Effector memory CD4-positive, alpha-beta T cell (primary cell): ENCODE results near the gene C1orf226.
"Not testable (repeated sequence)": the region's sequence is repeated elsewhere in the genome, so short reads cannot be mapped to it uniquely, and the experiment has no call there.

Source experiments
- DNase-seq, 3 donors: peaks; one replicate each; pipeline ENCODE4 v3.0.0-alpha.2; 2020
- H3K27ac ChIP-seq: 2 replicates; pipeline ENCODE4 v1.7.0; 2013; ENCODE audit warnings: mild to moderate bottlenecking, low read length, moderate library complexity; ENCODE audit not compliant: insufficient read depth, poor library complexity, severe bottlenecking
- H3K27me3 ChIP-seq: replicated peaks from 2 replicates; pipeline ENCODE4 v1.7.0; 2013; ENCODE audit warnings: mild to moderate bottlenecking, low read length; ENCODE audit not compliant: insufficient read depth, control insufficient read depth, poor library complexity, severe bottlenecking
- H3K36me3 ChIP-seq: 2 replicates; pipeline ENCODE4 v1.7.0; 2013; ENCODE audit warnings: mild to moderate bottlenecking, low read length, moderate library complexity; ENCODE audit not compliant: control insufficient read depth, insufficient read depth
- H3K4me1 ChIP-seq: 2 replicates; pipeline ENCODE4 v1.7.0; 2013; ENCODE audit warnings: low read length, mild to moderate bottlenecking; ENCODE audit not compliant: control insufficient read depth, insufficient read depth, poor library complexity, severe bottlenecking
- H3K4me3 ChIP-seq: 2 replicates; pipeline ENCODE4 v1.7.0; 2013; ENCODE audit warnings: low read length, low read depth, mild to moderate bottlenecking; ENCODE audit not compliant: insufficient read depth, poor library complexity, severe bottlenecking
- H3K9me3 ChIP-seq: 2 replicates; pipeline ENCODE4 v1.7.0; 2013; ENCODE audit warnings: mild to moderate bottlenecking, low read length, moderate library complexity; ENCODE audit not compliant: control insufficient read depth
- total RNA-seq, 3 donors: gene quantifications; one replicate each; lab custom pipeline; 2026; lab: John Stamatoyannopoulos, UW

Gene C1orf226
- 0 reads per million in 3 donors for total RNA-seq

- no peaks in the 10 kb centered on the region for H3K27me3 ChIP-seq
- H3K4me3 ChIP-seq = no peak within 1 kb of the TSS
- no peaks in the 10 kb centered on the region for H3K9me3 ChIP-seq
- no peaks in the 10 kb centered on the region for H3K36me3 ChIP-seq
- H3K27ac ChIP-seq = no peak within 1 kb of the TSS
- DNase-seq = no peak
- H3K4me1 ChIP-seq = no peaks in the 10 kb centered on the region
Observed at GRCh38 chr1:162381383-162381782, at the start of gene C1orf226. Gene C1orf226, plus strand, starts transcription at chr1:162381728. Its CDS starts 174 bp downstream, at chr1:162381902.

- DNase-seq = no peak
- H3K4me3 ChIP-seq = no peak overlapping the region
- no peaks in the 10 kb centered on the region for H3K9me3 ChIP-seq
- H3K36me3 ChIP-seq = no peaks in the 10 kb centered on the region
- H3K4me1 ChIP-seq = no peaks in the 10 kb centered on the region
- no peaks in the 10 kb centered on the region for H3K27me3 ChIP-seq
- no peak overlapping the region for H3K27ac ChIP-seq
Observed at GRCh38 chr1:162333991-162334390, 47.5 kb upstream of the C1orf226 start.

GRCh38 chr1:162335126-162335525, 46.4 kb upstream of the C1orf226 start:
- no peak overlapping the region for H3K4me3 ChIP-seq
- no peak for DNase-seq
- H3K27ac ChIP-seq = no peak overlapping the region
- no peaks in the 10 kb centered on the region for H3K4me1 ChIP-seq
- H3K9me3 ChIP-seq = no peaks in the 10 kb centered on the region
- no peaks in the 10 kb centered on the region for H3K27me3 ChIP-seq
- H3K36me3 ChIP-seq = no peaks in the 10 kb centered on the region

- Histone ChIP-seq H3K36me3 (no peaks in the 10 kb centered on the region), H3K9me3 (no peaks in the 10 kb centered on the region), H3K27ac (no peak overlapping the region), H3K4me3 (no peak overlapping the region), H3K27me3 (no peaks in the 10 kb centered on the region), H3K4me1 (no peaks in the 10 kb centered on the region)
- no peak for DNase-seq
Observed at GRCh38 chr1:162336621-162337285, 44.8 kb upstream of the C1orf226 start.

GRCh38 chr1:162342452-162342983, 39.0 kb upstream of the C1orf226 start:
- no peaks in the 10 kb centered on the region for H3K4me1 ChIP-seq
- no peak overlapping the region for H3K4me3 ChIP-seq
- H3K27ac ChIP-seq = no peak overlapping the region
- H3K36me3 ChIP-seq = no peaks in the 10 kb centered on the region
- no peak for DNase-seq
- H3K27me3 ChIP-seq = no peaks in the 10 kb centered on the region
- no peaks in the 10 kb centered on the region for H3K9me3 ChIP-seq

- no peaks in the 10 kb centered on the region for H3K9me3 ChIP-seq
- DNase-seq = no peak
- H3K4me1 ChIP-seq = no peaks in the 10 kb centered on the region
- H3K4me3 ChIP-seq = no peak overlapping the region
- no peaks in the 10 kb centered on the region for H3K36me3 ChIP-seq
- H3K27ac ChIP-seq = no peak overlapping the region
- H3K27me3 ChIP-seq = no peaks in the 10 kb centered on the region
Observed at GRCh38 chr1:162343470-162343869, 38.1 kb upstream of the C1orf226 start.

GRCh38 chr1:162347281-162347680, 34.2 kb upstream of the C1orf226 start:
- no peaks in the 10 kb centered on the region for H3K9me3 ChIP-seq
- H3K4me1 ChIP-seq = no peaks in the 10 kb centered on the region
- no peak overlapping the region for H3K27ac ChIP-seq
- H3K36me3 ChIP-seq = no peaks in the 10 kb centered on the region
- no peak overlapping the region for H3K4me3 ChIP-seq
- no peak for DNase-seq
- no peaks in the 10 kb centered on the region for H3K27me3 ChIP-seq

- Histone ChIP-seq H3K4me3 (no peak overlapping the region), H3K27me3 (no peaks in the 10 kb centered on the region), H3K9me3 (no peaks in the 10 kb centered on the region), H3K4me1 (no peaks in the 10 kb centered on the region), H3K36me3 (no peaks in the 10 kb centered on the region), H3K27ac (no peak overlapping the region)
- no peak for DNase-seq
Observed at GRCh38 chr1:162349635-162350330, 31.7 kb upstream of the C1orf226 start.

- no peaks in the 10 kb centered on the region for H3K36me3 ChIP-seq
- no peaks in the 10 kb centered on the region for H3K27me3 ChIP-seq
- no peaks in the 10 kb centered on the region for H3K9me3 ChIP-seq
- no peak overlapping the region for H3K27ac ChIP-seq
- H3K4me1 ChIP-seq = no peaks in the 10 kb centered on the region
- no peak overlapping the region for H3K4me3 ChIP-seq
- no peak for DNase-seq
Observed at GRCh38 chr1:162351246-162351842, 30.2 kb upstream of the C1orf226 start.

GRCh38 chr1:162351874-162352273, 29.7 kb upstream of the C1orf226 start:
- DNase-seq, H3K27ac ChIP-seq, H3K27me3 ChIP-seq: not testable (repeated sequence)

More at GRCh38 chr1:162351874-162352273, 29.7 kb upstream of the C1orf226 start:
- not testable (repeated sequence) for H3K9me3 ChIP-seq, H3K4me3 ChIP-seq, H3K36me3 ChIP-seq, H3K4me1 ChIP-seq
